HepG2 (cell line): Measurements from ENCODE around the gene SSH3. TPM values are rescaled to one million over a fixed set of nuclear protein-coding genes. Genes with fewer than 3 reads are reported as not detected.
A peak's percentile ranks its signal among the peaks of the same experiment; 100 is the strongest.

ENCODE experiments used
- ARID5B ChIP-seq: IDR thresholded peaks from 2 replicates; pipeline ENCODE4 v1.4.0; 2020; ENCODE audit warnings: mild to moderate bottlenecking, missing genetic modification reagents
- CHD4 ChIP-seq: fragments of 200-600 bp; sonication (generic); IDR thresholded peaks from 2 replicates; pipeline ENCODE4 v1.7.0; 2017; ENCODE audit warnings: mild to moderate bottlenecking, low read length, borderline replicate concordance
- DPF2 ChIP-seq: sonication (generic); formaldehyde crosslinking; IDR thresholded peaks from 2 replicates; pipeline ENCODE4 v1.4.0; 2020; ENCODE audit warnings: mild to moderate bottlenecking, low read depth, missing genetic modification reagents, borderline replicate concordance
- HOXD1 ChIP-seq: sonication (generic); formaldehyde crosslinking; IDR thresholded peaks from 2 replicates; pipeline ENCODE4 v1.5.0; 2020; ENCODE audit warnings: missing genetic modification reagents
- JUND ChIP-seq: sonication (generic); formaldehyde crosslinking; IDR thresholded peaks from 2 replicates; pipeline ENCODE4 v1.8.0; 2022; ENCODE audit warnings: mild to moderate bottlenecking, missing genetic modification reagents
- KLF11 ChIP-seq: IDR thresholded peaks from 2 replicates; pipeline ENCODE4 v1.6.1; 2016; ENCODE audit warnings: missing compliant biosample characterization
- NPAS2 ChIP-seq: sonication (generic); formaldehyde crosslinking; IDR thresholded peaks from 2 replicates; pipeline ENCODE4 v1.8.0; 2022; ENCODE audit warnings: mild to moderate bottlenecking, missing genetic modification reagents, borderline replicate concordance
- PAXIP1 ChIP-seq: sonication (generic); formaldehyde crosslinking; conservative IDR thresholded peaks from 2 replicates; pipeline ENCODE4 v1.4.0; 2020; ENCODE audit warnings: mild to moderate bottlenecking, missing genetic modification reagents, moderate library complexity
- PHF21A ChIP-seq: sonication (generic); formaldehyde crosslinking; IDR thresholded peaks from 2 replicates; pipeline ENCODE4 v1.5.0; 2020; ENCODE audit warnings: mild to moderate bottlenecking, missing genetic modification reagents
- TERF1 ChIP-seq: sonication (generic); formaldehyde crosslinking; IDR thresholded peaks from 2 replicates; pipeline ENCODE4 v1.8.0; 2022; ENCODE audit warnings: mild to moderate bottlenecking, missing genetic modification reagents, moderate library complexity
- TGIF2 ChIP-seq: IDR thresholded peaks from 2 replicates; pipeline ENCODE4 v1.6.1; 2016; ENCODE audit warnings: control low read depth, missing compliant biosample characterization
- ZBTB49 ChIP-seq: sonication (generic); formaldehyde crosslinking; IDR thresholded peaks from 2 replicates; pipeline ENCODE4 v1.4.0; 2020; ENCODE audit warnings: missing genetic modification reagents, borderline replicate concordance
- ZNF160 ChIP-seq: sonication (generic); formaldehyde crosslinking; IDR thresholded peaks from 2 replicates; pipeline ENCODE4 v1.8.0; 2022; ENCODE audit warnings: mild to moderate bottlenecking, inconsistent platforms, missing genetic modification reagents
- ZNF264 ChIP-seq: sonication (generic); formaldehyde crosslinking; IDR thresholded peaks from 2 replicates; pipeline ENCODE4 v1.4.0; 2020; ENCODE audit warnings: missing genetic modification reagents
- ZNF468 ChIP-seq: sonication (generic); formaldehyde crosslinking; IDR thresholded peaks from 2 replicates; pipeline ENCODE4 v1.8.0; 2022; ENCODE audit warnings: mild to moderate bottlenecking, moderate library complexity, missing genetic modification reagents
- ZNF605 ChIP-seq: sonication (generic); formaldehyde crosslinking; IDR thresholded peaks from 2 replicates; pipeline ENCODE4 v1.8.0; 2022; ENCODE audit warnings: mild to moderate bottlenecking, missing genetic modification reagents
- ZNF709 ChIP-seq: sonication (generic); formaldehyde crosslinking; IDR thresholded peaks from 2 replicates; pipeline ENCODE4 v1.5.0; 2020; ENCODE audit warnings: mild to moderate bottlenecking, missing genetic modification reagents
- ZSCAN12 ChIP-seq: sonication (generic); formaldehyde crosslinking; IDR thresholded peaks from 2 replicates; pipeline ENCODE4 v1.9.0; 2021; ENCODE audit warnings: mild to moderate bottlenecking, missing genetic modification reagents
- polyA plus RNA-seq, 8 experiments: library from polyadenylated mRNA; depleted of rRNA in 3 of 8; stranded (reverse) in 7 of 8; unstranded in 1 of 8; fragments of >200 nt; fragmentation: Illumina TruSeq in 4 of 8; extraction: Trizol in 4 of 8; gene quantifications; 2 replicates each; pipeline versions ENCODE4 v1.2.1 to v1.2.3, GENCODE V29; 2011 to 2016; ENCODE audit warnings: low read depth in 4 of 8, missing spikeins in 1 of 8, mixed read lengths in 1 of 8; ENCODE audit not compliant: insufficient read depth in 1 of 8
- total RNA-seq, 5 experiments: library from RNA; depleted of rRNA; stranded (reverse); fragments of >200 nt; fragmentation: Illumina TruSeq; extraction: Trizol; gene quantifications; 2 replicates each; pipeline ENCODE4 v1.2.3, GENCODE V29; 2016; ENCODE audit warnings: low read depth in 1 of 5

Gene SSH3
- total and polyA plus RNA-seq, 2 of the 13 experiments (the other 11 are each of a cell fraction or from before 2014, with no cell fraction given) = 12.4 to 18.8 TPM

GRCh38 chr11:67354075-67355022 is 51.0 kb downstream of the SSH3 start (continued):
- TF ChIP-seq TERF1 (CRISPR knock-in tag) = no peak
- TF ChIP-seq PAXIP1 (CRISPR knock-in tag) = peak; percentile 89
- peak; percentile 75 for TF ChIP-seq ARID5B (CRISPR knock-in tag)
- no peak for TF ChIP-seq DPF2 (CRISPR knock-in tag)
- peak; percentile 37; the same call in 1 of the 2 replicates for TF ChIP-seq KLF11 (CRISPR knock-in tag)
- no peak for TF ChIP-seq ZNF468 (CRISPR knock-in tag)
- TF ChIP-seq NPAS2 (CRISPR knock-in tag) = no peak
- peak; percentile 48 for TF ChIP-seq PHF21A (CRISPR knock-in tag)
- no peak for TF ChIP-seq ZBTB49 (CRISPR knock-in tag)
- TF ChIP-seq HOXD1 = no peak
- peak; percentile 83 for TF ChIP-seq TGIF2 (CRISPR knock-in tag)
- TF ChIP-seq JUND = peak; percentile 77
- TF ChIP-seq ZNF264 (CRISPR knock-in tag) = peak; percentile 14; the same call in 1 of the 2 replicates
- no peak for TF ChIP-seq ZSCAN12 (CRISPR knock-in tag)
- no peak for TF ChIP-seq CHD4
- no peak for TF ChIP-seq ZNF160
- 0 out of 2 replicates have a peak, but pooled peaks have one; percentile 58 for TF ChIP-seq ZNF709
- TF ChIP-seq ZNF605 = peak; percentile 60
